Activated naive CD4-positive, alpha-beta T cell treated with anti-CD3 and anti-CD28 coated beads, Interleukin-2, amount 50 U/mL, for 16 hours (primary cell): ENCODE data around the gene SMARCC1.
"Not testable (repeated sequence)": the region's sequence is repeated elsewhere in the genome, so short reads cannot be mapped to it uniquely, and the experiment has no call there.

Source experiments
- DNase-seq: peaks from one replicate; pipeline ENCODE4 v3.0.0-alpha.2; 2020

Gene SMARCC1

DNA sequence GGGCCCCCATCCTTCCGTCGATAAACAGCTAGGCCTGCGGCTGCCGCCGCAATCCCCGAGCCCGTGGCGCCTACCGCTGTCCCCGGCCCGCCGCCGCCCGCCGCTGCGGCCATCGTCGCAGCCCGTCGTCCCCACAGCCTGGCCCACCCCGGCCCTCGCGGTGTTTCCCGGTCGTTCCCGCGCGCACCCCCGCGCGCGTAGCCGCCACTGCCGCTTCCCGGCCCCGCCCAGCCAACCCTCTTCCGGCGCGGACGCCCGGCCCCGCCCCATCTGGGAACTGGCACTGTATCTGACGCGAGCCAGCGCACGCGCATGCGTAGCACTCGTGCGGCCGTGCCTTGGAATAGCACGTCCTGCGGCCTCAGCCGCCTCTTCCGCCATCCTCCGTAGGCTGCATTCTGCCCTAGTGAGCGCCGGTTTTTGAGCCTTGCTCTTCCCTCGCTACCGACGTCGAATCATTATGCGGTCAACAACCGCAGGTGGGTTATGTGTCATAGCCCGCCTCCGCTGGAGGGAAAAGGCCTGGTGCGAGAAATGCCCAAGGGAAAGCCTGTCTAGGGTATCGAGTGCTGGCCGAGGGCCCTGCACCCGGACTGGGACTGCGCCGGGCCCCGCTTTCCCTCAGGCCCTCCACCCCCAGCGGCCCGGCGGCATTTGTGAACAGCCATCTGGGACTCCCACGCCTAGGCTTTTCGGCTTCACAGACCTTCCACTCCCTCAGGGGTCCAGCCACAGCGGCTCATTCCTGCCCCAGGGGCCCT, at the start of gene SMARCC1:
Gene SMARCC1, minus strand, starts transcription at position 209 of the 761 bp plus-strand sequence. Its CDS starts 96 bp downstream, at position 113.
- DNase-seq: peak; percentile 97

DNA sequence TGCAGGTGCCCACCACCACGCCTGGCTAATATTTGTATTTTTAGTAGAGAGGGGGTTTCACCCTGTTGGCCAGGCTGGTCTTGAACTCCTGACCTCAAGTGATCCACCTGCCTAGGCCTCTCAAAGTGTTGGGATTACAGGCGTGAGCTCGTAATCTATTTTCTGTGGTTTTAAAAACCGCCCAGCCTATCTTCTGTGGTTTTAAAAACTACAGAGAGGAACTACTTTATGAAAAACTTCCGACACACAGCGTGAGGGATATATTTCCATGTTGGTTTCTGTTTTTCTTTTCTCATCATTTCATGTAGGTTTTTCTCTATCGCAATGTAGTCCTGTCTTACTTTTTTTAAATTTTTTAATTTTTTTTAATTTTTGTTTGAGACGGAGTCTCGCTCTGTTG, 47.8 kb upstream of the SMARCC1 start:
- DNase-seq: not testable (repeated sequence)

DNA sequence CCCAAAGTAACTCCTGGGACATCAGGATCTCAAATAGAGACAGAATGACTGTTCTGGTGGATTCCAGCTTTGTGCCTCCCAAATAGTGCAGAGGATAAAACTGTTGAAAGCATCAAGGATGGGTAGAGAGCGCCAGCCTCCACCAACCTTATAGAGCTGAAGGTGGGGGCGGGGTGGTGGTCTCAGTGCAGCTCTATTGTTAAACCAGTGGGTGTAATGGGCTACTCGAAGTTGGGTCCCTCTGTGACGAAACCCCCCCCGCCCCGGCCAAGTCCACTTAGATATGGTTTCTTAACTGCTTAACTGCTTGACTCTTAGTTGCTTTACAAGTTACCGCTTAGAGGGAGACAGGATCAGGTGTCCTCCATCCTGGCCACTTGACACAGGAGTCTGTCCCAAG, 43.9 kb upstream of the SMARCC1 start:
- no peak for DNase-seq

DNA sequence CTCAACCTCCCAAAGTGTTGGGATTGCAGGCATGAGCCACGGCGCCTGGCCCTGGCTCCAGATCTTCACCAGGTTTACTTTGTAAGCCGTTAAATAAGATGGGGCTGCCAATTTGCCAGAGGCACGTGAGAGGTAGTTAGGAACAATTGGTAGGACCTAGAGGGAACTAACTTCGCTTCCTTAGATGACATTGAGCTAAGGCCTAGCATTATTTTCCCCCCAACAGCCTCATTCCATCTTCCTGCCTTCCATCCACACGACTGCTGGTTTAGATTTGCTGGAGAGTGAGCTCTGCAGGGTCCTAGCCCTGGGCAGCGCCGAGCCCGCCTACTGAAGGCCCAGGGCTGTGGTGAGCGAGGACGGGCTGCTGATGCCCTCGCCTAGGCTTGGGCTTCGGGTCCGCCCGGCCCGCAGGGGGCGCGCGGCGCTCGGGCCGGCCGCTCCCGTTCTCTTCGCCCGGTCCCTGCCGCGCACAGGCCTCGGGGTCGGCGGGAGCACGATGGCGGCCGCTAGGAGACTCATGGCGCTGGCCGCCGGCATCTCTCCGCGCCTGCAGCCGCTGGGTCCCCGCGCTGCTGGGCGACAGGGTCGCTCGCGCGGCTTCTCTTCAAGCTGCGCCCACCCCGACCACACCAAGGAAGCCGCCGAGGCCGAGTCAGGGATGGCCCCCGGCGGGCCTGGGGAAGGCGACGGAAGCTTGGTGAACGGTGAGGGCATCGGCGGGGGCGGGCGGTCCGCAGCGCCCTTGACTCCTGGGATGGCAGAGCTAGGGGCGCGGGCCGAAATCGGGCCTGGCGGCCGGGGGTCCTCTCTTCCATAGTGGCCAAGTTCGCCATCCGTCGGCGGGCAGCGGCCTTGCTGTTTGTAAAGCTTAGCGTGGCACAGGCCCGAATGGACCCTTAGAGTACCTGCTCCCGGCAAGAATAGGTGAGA, 43.1 kb upstream of the SMARCC1 start:
- peak; percentile 81 for DNase-seq

DNA sequence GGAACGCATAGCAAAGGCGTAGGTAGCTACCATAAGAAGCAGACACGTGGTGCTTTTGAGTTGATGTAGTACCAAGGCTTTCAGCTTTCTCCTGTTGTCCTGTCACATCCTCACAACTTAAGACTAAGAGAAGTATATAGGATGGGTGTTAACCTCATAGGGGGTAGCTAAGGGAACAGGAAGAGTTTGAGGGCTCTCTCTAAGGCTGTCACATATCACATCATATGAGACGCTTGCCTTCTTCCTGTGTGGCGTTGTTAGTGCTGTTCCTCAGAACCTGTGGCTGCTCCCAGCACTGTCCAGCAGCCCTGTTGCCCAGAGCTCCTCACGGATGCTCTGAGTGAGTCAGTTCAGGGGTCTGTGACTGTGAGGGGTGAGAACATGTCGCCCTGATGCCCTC, 35.9 kb upstream of the SMARCC1 start:
- no peak for DNase-seq

DNA sequence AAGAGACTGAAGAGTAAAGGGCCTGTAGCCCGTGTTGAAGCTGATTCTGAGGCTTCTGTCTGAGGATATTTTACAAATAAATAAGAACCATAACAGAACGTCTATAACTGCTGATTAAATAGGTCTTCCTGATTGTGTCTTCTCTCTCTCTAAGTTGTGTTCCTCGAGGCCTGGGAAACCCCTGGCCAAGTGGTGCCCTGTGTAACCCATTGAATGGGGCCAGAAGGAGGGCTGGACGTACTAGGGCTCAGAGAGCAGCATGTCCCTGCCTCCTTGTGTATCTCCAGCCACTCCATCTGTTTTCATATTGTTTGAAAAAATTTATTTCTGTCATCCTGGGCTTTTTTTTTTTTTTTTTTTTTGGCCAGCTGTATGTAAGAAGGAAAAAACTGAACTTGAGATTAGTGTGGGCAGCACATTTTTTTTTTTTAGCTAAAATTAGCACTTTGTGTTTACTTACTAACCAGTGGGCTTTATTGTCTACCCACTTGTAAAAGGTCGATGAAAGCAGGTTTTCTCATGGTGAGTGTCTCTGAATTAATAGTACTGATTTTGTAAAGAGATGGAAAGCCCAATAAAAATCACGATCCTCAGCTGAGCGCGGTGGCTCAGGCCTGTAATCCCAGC, 32.0 kb upstream of the SMARCC1 start:
- DNase-seq: no peak

DNA sequence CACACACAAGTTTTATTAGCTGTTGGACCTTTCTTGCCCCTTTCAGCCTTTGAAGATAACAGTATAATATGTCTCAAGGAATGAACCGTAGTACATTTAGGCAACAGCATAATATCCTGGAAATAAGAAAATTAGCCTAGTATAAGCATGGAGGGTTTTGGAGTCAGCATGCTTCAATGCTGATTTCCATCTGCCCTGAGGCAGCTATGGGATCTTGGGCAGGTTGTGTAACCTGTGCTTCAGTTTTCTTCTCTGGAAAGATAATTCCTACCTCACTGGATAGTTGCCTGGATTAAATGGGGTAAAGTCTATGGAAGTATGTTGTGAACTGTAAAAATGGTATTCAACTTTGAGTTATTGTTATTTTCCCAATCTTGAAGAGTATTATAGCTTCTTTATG, 22.9 kb upstream of the SMARCC1 start:
- no peak for DNase-seq

DNA sequence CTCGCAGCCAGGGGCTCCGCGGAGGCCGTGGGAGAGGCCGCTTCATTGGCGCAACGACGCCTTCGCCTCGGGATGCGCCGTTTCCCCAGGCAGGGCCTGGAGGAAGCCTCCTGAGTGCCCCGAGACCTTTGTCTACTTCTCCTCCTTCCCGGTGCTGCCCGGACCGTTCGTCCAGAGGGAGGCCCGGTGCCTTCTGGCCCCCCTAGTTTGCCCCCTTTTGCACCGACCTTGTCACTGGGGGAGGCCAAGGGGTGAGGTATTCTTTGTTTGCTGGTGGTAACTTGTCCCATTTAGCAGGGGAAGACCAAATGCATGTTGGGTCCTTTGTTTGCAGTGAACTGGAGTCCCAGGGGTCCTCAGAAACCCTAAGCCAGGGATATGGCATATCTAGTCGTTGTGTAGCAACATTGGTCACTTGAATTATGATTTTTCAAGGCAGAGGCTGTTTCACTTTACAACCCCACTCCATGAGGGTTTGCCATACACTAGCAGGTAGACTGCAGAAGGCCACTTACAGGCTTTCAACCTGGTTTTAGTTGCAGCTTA, 21.9 kb upstream of the SMARCC1 start:
- DNase-seq: no peak

DNA sequence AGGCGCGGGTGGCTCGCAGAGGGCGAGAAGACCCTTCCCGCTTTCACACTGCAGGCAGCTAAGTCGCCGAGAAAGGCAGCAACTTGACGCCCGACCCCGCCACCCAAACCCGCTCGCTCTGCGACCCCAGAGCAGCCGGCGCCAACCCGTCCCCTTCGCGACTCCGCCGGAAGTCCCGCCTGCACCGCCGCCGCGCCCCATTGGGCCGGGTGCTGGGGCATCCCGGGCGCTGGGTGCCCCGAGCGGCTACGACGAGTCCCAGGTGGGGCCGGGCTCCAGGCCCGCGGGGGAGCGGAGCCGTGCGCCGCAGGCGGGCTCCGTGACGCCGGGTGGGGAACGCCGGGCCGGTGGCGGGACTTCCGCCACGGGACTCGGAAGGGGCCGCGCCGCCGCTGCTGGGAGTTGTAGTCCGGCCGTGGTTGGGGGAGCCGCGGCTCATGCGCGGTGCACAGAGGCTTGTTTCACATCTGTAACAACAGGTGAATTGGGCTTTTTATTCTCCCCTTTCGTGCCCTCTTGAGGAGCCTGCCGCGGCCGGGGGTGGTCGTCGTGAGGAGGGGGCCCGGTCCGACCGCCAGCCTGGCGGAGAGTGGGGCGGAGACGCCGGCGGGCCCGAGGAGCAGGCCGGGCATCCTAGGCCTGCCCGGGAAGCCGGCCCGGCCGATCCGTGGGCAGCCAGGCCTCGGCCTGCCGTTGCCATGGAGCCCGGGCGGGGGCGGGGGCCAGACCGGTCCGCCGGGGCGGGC, 21.2 kb upstream of the SMARCC1 start, which contains the start of gene DHX30:
Gene DHX30, plus strand, starts transcription at position 405 of the 746 bp plus-strand sequence. CDS start 7,546 bp downstream, outside the sequence.
- peak; percentile 87 for DNase-seq

DNA sequence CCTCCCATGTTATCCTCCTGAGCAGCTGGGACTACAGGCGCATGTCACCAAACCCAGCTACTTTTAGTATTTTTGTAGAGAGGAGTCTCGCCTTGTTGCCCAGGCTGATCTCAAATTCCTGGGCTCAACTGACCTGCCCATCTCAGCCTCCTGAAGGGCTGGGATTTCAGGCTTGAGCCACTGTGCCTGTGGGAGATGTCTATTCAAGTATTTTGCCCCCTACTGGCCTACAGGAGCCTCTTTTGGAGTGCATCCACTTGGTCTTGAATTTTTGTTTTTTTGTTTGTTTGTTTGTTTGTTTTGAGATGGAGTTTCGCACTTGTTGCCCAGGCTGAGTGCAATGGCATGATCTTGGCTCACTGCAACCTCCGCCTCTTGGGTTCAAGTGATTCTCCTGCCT, 18.0 kb upstream of the SMARCC1 start:
- DNase-seq: no peak

DNA sequence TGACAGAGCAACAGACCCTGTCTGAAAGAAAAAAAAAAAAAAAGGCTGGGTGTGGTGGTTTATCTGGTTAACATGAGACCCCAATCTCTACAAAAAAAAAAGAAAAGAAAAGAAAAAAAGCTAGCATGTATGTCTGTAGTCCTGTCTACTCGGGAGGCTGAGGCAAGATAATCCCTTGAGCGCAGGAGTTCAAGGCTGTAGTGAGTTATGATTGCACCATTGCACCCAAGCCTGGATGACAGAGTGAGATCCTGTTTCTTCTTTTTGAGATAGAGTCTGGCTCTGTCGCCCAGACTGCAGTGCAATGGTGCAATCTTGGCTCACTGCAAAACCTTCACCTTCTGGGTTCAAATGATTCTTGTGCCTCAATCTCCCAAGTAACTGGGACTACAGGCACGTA, 12.9 kb upstream of the SMARCC1 start:
- DNase-seq: no peak

DNA sequence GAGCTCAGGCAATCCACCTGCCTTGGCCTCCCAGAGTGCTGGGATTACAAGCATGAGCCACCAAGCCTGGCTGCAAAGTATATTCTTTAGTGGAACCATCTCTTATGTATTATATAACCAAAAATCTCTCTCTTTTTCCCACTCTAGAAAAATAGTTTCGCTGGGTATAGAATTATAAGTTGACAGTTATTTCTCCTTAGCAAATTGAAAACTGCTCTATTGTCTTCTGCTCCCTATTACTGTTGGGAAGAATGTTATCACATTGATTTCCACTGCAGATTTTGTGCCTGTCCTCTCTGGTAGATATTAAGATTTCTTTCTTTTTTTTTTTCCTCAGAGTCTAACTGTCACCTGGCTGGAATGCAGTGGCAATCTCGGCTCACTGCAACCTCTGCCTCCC, 11.0 kb upstream of the SMARCC1 start:
- DNase-seq: no peak

DNA sequence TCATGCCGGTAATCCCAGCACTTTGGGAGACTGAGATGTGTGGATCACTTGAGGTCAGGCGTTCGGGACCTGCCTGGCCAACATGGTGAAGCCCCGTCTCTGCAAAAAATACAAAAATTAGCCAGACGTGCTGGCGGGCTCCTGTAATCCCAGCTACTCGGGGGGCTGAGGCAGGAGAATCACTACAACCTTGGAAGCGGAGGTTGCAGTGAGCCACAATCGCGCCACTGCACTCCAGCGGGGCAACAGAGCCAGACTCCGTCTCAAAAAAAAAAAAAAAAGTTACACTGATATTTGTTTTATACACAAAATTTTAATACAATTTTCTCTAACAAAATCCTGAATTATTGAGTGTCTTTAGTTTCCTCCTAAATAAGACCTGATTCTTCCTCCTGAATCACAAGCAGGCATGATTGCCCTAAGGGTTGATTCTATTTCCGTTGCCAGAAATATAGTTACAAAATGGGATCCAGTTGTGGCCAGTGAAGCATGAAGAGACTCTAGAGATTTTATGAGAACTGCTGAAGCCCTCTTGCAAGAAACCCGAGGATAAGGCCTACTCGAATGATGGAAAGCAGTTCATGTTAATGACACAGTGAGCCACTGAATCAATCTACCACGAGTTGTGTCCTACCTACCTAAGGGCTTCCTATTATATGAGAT, 9.6 kb upstream of the SMARCC1 start:
- no peak for DNase-seq

DNA sequence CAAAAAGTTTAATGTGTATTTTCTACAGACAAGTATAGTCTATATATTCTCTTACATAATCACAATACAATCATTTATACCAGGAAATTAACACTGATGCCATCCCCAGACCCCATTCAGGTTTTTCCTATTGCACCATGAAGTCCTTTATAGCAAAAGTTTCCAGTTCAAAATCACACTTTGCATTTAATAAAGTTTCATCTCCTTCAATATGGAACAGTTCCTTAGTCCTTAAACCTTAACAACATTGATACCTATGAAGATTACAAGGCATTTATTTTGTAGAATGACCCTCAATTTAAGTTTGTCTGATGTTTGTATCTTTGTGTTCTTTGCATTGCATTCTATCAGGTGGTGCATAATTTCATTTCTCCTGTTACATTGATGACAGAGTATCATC, 2.0 kb upstream of the SMARCC1 start:
- DNase-seq: no peak

DNA sequence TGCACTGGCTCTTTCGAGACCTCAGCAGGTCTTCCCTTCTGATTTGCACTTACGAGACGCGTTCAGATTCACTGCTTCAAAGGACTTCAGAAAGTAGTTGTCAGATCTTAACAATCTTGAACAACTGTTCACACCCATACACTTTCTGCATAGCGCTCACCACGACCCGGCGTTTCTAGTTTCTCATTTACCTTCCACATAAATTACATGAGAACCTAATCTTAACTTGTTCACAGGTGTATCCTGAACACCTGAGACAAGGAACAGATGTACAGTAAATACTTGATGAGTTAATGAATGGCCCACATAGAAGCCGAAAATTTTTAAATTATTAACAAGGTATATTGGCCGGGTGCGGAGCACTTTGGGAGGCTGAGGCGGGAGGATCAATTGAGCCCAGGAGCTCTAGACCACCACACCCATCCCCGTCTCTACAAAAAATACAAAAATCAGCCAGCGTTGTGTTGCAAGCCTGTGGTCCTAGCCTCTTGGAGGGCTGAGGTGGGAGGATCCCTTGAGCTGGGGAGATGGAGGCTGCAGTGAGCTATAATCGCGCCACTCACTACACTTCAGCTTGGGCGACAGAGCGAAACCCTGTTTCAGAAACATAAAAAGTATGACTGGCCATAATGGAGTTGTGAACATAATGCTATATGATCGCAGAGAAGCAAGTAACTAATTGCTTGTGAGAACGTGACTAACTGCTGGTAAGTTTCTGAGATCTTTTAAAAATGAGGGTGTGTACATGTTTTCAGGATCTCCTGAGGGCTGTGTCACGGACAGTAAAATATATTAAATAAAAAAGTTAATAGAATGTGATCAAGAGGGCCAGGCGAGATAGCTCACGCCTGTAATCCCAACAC, 984 bp upstream of the SMARCC1 start:
- DNase-seq: no peak

DNA sequence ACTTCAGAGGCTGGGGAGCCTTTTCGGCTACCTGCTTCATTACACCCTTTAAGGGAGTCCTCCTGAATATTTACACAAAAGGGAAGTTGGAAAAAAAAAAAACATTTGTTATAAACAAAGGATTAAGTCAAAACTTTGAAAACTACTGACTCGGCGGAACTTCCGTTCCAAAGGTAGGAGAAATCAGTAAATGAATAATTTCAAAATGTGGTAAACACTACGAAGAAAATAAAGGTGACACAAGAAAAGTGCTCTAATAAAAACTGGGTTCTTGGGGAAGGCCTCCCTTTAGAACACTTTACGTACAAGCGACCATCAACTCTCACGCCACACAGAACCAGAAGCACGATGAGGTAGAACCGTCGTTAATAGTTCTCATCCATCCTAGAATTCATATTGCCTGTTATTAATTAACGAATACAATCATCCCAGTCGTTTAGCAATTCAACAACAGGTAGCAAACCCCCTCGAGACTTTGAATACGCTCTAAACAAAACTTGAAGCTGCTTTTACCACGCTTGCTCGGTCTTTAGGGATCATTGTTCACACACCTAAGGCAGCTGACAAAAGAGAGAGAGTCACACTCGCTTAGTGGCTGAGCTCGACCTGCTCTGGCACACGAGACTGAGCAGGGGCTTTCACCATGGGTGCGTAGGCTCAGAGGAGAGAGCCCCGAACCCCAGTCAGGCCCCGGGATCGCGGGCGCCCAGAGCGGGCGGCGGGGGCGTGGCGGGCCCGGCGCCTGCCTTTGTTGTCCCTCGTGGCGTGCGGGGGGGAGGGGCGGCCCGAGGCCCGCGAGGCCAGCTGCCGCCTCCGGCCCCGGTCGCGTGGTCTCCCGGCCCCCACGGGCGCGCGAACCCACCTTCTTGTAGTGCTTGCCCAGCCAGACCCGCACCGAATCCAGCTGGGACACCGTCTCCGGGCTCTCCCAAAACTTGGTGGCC, 680 bp downstream of the SMARCC1 start:
- peak; percentile 71 for DNase-seq

DNA sequence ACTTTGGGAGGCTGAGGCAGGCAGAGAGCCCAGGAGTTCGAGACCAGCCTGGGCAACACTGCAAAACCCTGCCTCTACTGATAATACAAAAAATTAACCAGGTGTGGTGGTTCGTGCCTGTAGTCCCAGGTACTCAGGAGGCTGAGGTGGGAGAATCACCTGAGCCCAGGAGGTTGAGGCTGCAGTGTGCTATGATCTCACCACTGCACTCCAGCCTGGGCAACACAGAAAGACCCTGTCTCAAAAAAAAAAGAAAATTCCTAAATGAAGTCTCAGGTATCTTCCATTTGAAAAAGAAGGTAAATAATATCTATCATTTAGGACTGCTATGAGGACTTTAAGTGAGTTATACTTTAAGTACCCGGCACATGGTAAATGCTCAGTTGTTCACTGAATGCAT, 2.9 kb downstream of the SMARCC1 start:
- DNase-seq: no peak

DNA sequence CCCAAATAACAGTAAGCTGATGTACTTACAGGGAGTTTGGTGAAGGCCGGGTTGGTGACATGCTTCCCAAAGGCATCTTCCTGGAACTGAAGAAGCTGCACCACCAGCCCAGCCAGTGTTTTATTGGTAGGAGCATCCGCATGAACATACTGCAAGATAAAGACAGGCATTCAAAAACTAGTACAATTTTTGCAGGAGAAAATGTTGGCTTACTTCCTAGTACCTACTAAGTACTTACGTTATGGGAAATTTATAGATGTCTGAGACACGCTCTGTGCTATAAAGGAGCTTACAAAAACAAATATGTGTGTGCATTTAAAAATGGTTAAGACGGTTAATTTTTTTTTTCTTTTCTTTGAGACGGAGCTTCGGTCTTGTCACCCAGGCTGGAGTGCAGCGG, 8.9 kb downstream of the SMARCC1 start:
- no peak for DNase-seq

DNA sequence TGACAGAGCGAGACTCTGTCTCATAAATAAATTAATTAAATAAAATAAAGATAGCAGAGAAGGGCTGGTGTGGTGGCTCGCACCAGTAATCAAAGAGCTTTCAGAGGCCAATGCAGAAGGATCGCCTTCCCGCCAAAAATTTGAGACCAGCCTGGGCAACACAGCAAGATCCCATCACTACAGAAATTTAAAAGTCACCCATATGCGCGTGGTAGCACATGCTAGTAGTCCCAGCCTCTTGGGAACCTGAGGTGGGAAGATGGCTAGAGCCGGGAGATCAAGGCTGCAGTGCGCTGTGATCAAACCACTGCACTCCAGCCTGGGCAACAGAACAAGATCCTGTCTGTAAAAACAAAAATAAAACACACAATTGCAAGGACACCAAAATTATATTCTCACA, 9.6 kb downstream of the SMARCC1 start:
- no peak for DNase-seq

DNA sequence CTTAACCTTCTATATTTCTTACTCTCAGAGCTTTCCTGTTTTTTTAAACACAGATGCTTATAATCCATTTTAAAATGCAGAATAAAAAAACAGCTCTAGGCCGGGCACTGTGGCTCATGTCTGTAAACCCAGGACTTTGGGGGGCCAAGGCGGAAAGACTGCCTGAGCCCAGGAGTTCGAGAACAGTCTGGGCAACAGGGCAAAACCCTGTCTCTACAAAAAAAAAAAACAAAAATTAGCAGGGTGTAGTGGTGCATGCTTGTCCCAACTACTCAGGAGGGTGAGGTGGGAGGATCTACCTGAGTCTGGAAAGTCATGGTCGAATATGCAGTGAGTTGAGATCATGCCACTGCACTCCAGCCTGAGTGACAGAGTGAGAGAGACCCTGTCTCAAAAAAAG, 15.5 kb downstream of the SMARCC1 start:
- DNase-seq: no peak
